ENCODE results near the gene SFN.

The SFN gene

GRCh38 chr1:26831546-26832248 is 31.3 kb upstream of the SFN start:
- TF ChIP-seq GATA3 (IDR thresholded peaks at IDR 0.05; ENCODE audit: low read depth, low read length), result no peak
- TF ChIP-seq GATA2 (IDR thresholded peaks at IDR 0.05; ENCODE audit: low read depth, low read length), result no peak

GRCh38 chr1:26832249-26832960 is 30.5 kb upstream of the SFN start:
- no peak for TF ChIP-seq GATA3 (IDR thresholded peaks at IDR 0.05; ENCODE audit: low read depth, low read length)
- no peak for TF ChIP-seq GATA2 (IDR thresholded peaks at IDR 0.05; ENCODE audit: low read depth, low read length)

GRCh38 chr1:26833432-26834405 is 29.2 kb upstream of the SFN start:
- no peak for TF ChIP-seq GATA2 (IDR thresholded peaks at IDR 0.05; ENCODE audit: low read depth, low read length)
- no peak for TF ChIP-seq GATA3 (IDR thresholded peaks at IDR 0.05; ENCODE audit: low read depth, low read length)

DNA sequence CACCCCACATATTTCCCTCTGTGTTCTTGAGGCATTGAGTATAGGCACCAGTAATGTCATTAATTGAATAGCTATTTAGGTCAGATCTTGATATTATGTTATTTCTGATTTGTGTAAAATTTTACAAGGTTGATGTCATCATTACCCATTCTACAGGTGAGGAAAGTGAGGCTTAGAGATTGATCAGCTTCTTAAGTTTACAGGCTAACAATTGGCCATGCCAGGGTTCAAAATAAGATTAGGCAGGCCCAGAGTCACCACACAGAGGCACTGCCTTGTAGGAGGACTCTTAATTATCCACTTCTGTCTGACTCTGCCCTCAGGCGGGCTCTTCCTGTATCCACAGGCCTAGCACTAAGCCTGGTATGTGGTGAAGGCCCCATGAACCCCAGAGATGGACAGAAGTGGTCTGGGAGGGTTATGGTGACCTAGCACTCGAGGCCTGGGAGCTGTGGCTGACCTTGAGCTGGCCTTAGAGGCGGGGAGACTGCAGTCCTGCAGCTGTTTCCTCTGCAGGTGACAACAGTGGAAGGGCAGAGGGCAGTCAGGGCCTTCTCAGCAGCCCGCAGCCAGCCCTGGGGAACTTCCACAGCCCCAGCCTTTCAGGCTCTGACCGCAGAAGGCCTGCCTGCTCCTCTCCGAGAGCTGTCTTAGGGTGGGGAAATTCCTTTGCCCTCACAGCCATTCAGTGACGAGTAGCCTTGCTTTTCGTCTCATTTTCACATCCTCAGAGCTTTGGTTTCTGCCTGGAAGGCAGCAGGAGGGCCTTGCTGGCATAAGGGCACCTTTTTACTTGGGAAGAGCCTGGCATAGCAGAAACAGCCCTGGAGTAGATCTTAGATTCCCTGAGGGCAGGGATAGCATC is 24.2 kb upstream of the SFN start:
- TF ChIP-seq GATA3 (IDR thresholded peaks at IDR 0.05; ENCODE audit: low read depth, low read length) (no peak), GATA2 (IDR thresholded peaks at IDR 0.05; ENCODE audit: low read depth, low read length) (no peak)

GRCh38 chr1:26839339-26839722 is 23.6 kb upstream of the SFN start:
- no peak for TF ChIP-seq GATA2 (IDR thresholded peaks at IDR 0.05; ENCODE audit: low read depth, low read length)
- no peak for TF ChIP-seq GATA3 (IDR thresholded peaks at IDR 0.05; ENCODE audit: low read depth, low read length)

DNA sequence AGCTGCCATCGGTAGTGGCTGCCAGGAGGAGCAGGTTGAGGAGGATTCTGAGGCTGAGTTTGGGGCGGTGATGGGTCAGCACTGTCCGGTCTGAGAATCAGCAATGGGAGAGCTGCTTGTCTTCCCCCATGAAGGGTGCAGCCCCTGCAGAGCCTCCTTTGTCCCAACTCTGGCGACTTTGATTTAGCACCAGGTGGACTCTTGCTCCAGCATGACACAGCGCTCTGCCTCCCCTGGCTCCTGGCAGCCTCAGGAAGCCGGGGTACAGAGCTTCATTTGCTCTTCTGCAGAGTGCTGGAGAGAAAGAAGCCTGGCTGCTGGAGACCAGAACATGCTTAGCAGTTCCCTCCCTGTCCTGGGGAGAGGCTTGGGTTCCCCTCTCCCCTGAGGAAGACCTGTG is 23.2 kb upstream of the SFN start:
- TF ChIP-seq GATA2 (IDR thresholded peaks at IDR 0.05; ENCODE audit: low read depth, low read length), result no peak
- no peak for TF ChIP-seq GATA3 (IDR thresholded peaks at IDR 0.05; ENCODE audit: low read depth, low read length)

GRCh38 chr1:26844424-26845196 is 18.3 kb upstream of the SFN start:
- no peak for TF ChIP-seq GATA2 (IDR thresholded peaks at IDR 0.05; ENCODE audit: low read depth, low read length)
- no peak for TF ChIP-seq GATA3 (IDR thresholded peaks at IDR 0.05; ENCODE audit: low read depth, low read length)

DNA sequence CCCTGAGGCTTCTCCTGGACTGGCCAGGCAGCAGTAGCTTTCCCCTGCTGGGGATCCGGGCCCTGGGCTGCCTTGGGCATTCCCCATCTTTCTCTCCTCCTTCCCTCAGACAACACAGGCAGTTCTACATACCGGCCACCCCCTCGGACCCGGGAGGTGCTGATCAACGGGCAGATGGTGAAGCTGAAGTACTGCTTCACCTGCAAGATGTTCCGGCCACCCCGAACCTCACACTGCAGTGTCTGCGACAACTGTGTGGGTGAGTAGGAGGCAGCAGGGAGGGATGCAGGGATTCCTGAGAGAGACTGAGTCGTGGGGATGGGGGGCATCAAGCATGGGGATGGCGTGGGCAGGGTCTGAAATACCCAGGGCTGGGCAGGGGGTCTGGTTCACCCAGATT is 14.4 kb upstream of the SFN start:
- no peak for TF ChIP-seq GATA2 (IDR thresholded peaks at IDR 0.05; ENCODE audit: low read depth, low read length)
- no peak for TF ChIP-seq GATA3 (IDR thresholded peaks at IDR 0.05; ENCODE audit: low read depth, low read length)

- TF ChIP-seq GATA2 (IDR thresholded peaks at IDR 0.05; ENCODE audit: low read depth, low read length) (no peak), GATA3 (IDR thresholded peaks at IDR 0.05; ENCODE audit: low read depth, low read length) (no peak)
These were observed 13.8 kb upstream of the SFN start for GRCh38 chr1:26848941-26849774.

GRCh38 chr1:26851106-26851684 is 11.8 kb upstream of the SFN start:
- TF ChIP-seq GATA3 (IDR thresholded peaks at IDR 0.05; ENCODE audit: low read depth, low read length) (no peak), GATA2 (IDR thresholded peaks at IDR 0.05; ENCODE audit: low read depth, low read length) (no peak)

DNA sequence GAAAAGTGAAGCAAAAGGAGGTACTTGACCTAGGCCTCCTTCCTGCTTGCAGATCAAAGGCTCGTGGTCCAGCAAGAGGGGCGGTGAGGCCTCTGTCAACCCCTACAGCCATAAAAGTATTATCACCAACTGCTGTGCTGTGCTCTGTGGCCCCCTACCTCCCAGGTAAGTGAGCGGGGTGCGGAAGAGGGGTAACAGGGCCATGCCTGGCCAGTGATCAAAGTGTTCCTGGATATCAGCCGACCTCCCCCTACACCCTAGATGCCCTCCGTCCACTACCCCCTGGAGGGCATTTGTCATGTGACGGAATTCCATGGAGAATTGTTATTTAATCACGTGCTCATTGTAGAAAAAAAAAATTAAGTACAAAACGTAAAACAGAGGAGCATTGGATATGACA is 10.2 kb upstream of the SFN start:
- TF ChIP-seq GATA2 (IDR thresholded peaks at IDR 0.05; ENCODE audit: low read depth, low read length), result no peak
- no peak for TF ChIP-seq GATA3 (IDR thresholded peaks at IDR 0.05; ENCODE audit: low read depth, low read length)

- TF ChIP-seq GATA3 (IDR thresholded peaks at IDR 0.05; ENCODE audit: low read depth, low read length) (no peak), GATA2 (IDR thresholded peaks at IDR 0.05; ENCODE audit: low read depth, low read length) (no peak)
These were observed 9.8 kb upstream of the SFN start for GRCh38 chr1:26853156-26853555.

Data from SH-SY5Y (cell line).